ENCODE data around the gene TAS2R16.

The TAS2R16 gene

GRCh38 chr7:123034106-123034505, 38.6 kb upstream of the TAS2R16 start:
- no peaks in the 10 kb centered on the region for H3K4me1 ChIP-seq (ENCODE audit: control insufficient read depth, low read length)
- H3K4me3 ChIP-seq (ENCODE audit: low read length), result no peak overlapping the region
- no peak overlapping the region for H3K4me2 ChIP-seq (ENCODE audit: low read length)
- no peak for TF ChIP-seq EZH2phosphoT487 (IDR thresholded peaks at IDR 0.05; ENCODE audit: borderline replicate concordance, low read length)
- no peak for TF ChIP-seq CTCF (IDR thresholded peaks at IDR 0.05; ENCODE audit: low read depth, low read length, poor library complexity, severe bottlenecking)
- H3K27ac ChIP-seq (ENCODE audit: low read depth, low read length), result no peak overlapping the region
- no peaks in the 10 kb centered on the region for H3K79me2 ChIP-seq (ENCODE audit: control insufficient read depth, low read length)
- no peaks in the 10 kb centered on the region for H4K20me1 ChIP-seq (ENCODE audit: control insufficient read depth, insufficient read depth, low read depth, low read length)
- no peaks in the 10 kb centered on the region for H3F3A ChIP-seq (ENCODE audit: control insufficient read depth, insufficient read depth)
- no peaks in the 10 kb centered on the region for H3K36me3 ChIP-seq (ENCODE audit: control insufficient read depth, low read length)
- no peaks in the 10 kb centered on the region for H3K9me3 ChIP-seq (ENCODE audit: control insufficient read depth, insufficient read depth, low read length)
- no peaks in the 10 kb centered on the region for H3K27me3 ChIP-seq (ENCODE audit: control insufficient read depth, low read length)
- H3K9me2 ChIP-seq (replicated peaks; ENCODE audit: control insufficient read depth, low read length), result no peaks in the 10 kb centered on the region

GRCh38 chr7:123030631-123031030, 35.1 kb upstream of the TAS2R16 start:
- no peak overlapping the region for H3K4me3 ChIP-seq (ENCODE audit: low read length)
- no peaks in the 10 kb centered on the region for H3K27me3 ChIP-seq (ENCODE audit: control insufficient read depth, low read length)
- H3K79me2 ChIP-seq (ENCODE audit: control insufficient read depth, low read length), result no peaks in the 10 kb centered on the region
- H3K4me2 ChIP-seq (ENCODE audit: low read length), result no peak overlapping the region
- H3K27ac ChIP-seq (ENCODE audit: low read depth, low read length), result no peak overlapping the region
- H3K36me3 ChIP-seq (ENCODE audit: control insufficient read depth, low read length), result no peaks in the 10 kb centered on the region
- no peaks in the 10 kb centered on the region for H3F3A ChIP-seq (ENCODE audit: control insufficient read depth, insufficient read depth)
- no peak for TF ChIP-seq EZH2phosphoT487 (IDR thresholded peaks at IDR 0.05; ENCODE audit: borderline replicate concordance, low read length)
- no peak for TF ChIP-seq CTCF (IDR thresholded peaks at IDR 0.05; ENCODE audit: low read depth, low read length, poor library complexity, severe bottlenecking)
- H3K9me2 ChIP-seq (replicated peaks; ENCODE audit: control insufficient read depth, low read length), result no peaks in the 10 kb centered on the region
- no peaks in the 10 kb centered on the region for H3K4me1 ChIP-seq (ENCODE audit: control insufficient read depth, low read length)
- H4K20me1 ChIP-seq (ENCODE audit: control insufficient read depth, insufficient read depth, low read depth, low read length), result no peaks in the 10 kb centered on the region
- H3K9me3 ChIP-seq (ENCODE audit: control insufficient read depth, insufficient read depth, low read length), result no peaks in the 10 kb centered on the region

- Histone ChIP-seq H3K79me2 (ENCODE audit: control insufficient read depth, low read length) (no peaks in the 10 kb centered on the region), H4K20me1 (ENCODE audit: control insufficient read depth, insufficient read depth, low read depth, low read length) (no peaks in the 10 kb centered on the region), H3K27me3 (ENCODE audit: control insufficient read depth, low read length) (no peaks in the 10 kb centered on the region), H3K9me2 (replicated peaks; ENCODE audit: control insufficient read depth, low read length) (no peaks in the 10 kb centered on the region), H3F3A (ENCODE audit: control insufficient read depth, insufficient read depth) (no peaks in the 10 kb centered on the region), H3K9me3 (ENCODE audit: control insufficient read depth, insufficient read depth, low read length) (no peaks in the 10 kb centered on the region), H3K36me3 (ENCODE audit: control insufficient read depth, low read length) (no peaks in the 10 kb centered on the region), H3K4me3 (ENCODE audit: low read length) (no peak overlapping the region), H3K4me1 (ENCODE audit: control insufficient read depth, low read length) (no peaks in the 10 kb centered on the region), H3K27ac (ENCODE audit: low read depth, low read length) (no peak overlapping the region), H3K4me2 (ENCODE audit: low read length) (no peak overlapping the region)
- TF ChIP-seq CTCF (IDR thresholded peaks at IDR 0.05; ENCODE audit: low read depth, low read length, poor library complexity, severe bottlenecking) (no peak), EZH2phosphoT487 (IDR thresholded peaks at IDR 0.05; ENCODE audit: borderline replicate concordance, low read length) (no peak)
Measured at GRCh38 chr7:123028339-123028738, 32.8 kb upstream of the TAS2R16 start.

- no peaks in the 10 kb centered on the region for H4K20me1 ChIP-seq (ENCODE audit: control insufficient read depth, insufficient read depth, low read depth, low read length)
- H3K9me3 ChIP-seq (ENCODE audit: control insufficient read depth, insufficient read depth, low read length), result no peaks in the 10 kb centered on the region
- H3K4me3 ChIP-seq (ENCODE audit: low read length), result no peak overlapping the region
- H3K4me1 ChIP-seq (ENCODE audit: control insufficient read depth, low read length), result no peaks in the 10 kb centered on the region
- H3F3A ChIP-seq (ENCODE audit: control insufficient read depth, insufficient read depth), result no peaks in the 10 kb centered on the region
- H3K27ac ChIP-seq (ENCODE audit: low read depth, low read length), result no peak overlapping the region
- H3K9me2 ChIP-seq (replicated peaks; ENCODE audit: control insufficient read depth, low read length), result no peaks in the 10 kb centered on the region
- TF ChIP-seq CTCF (IDR thresholded peaks at IDR 0.05; ENCODE audit: low read depth, low read length, poor library complexity, severe bottlenecking), result no peak
- TF ChIP-seq EZH2phosphoT487 (IDR thresholded peaks at IDR 0.05; ENCODE audit: borderline replicate concordance, low read length), result no peak
- no peaks in the 10 kb centered on the region for H3K79me2 ChIP-seq (ENCODE audit: control insufficient read depth, low read length)
- H3K4me2 ChIP-seq (ENCODE audit: low read length), result no peak overlapping the region
- no peaks in the 10 kb centered on the region for H3K27me3 ChIP-seq (ENCODE audit: control insufficient read depth, low read length)
- H3K36me3 ChIP-seq (ENCODE audit: control insufficient read depth, low read length), result no peaks in the 10 kb centered on the region
Measured at GRCh38 chr7:123026251-123026650, 30.8 kb upstream of the TAS2R16 start.
